ENCODE results near the gene LMO3. TPM values are rescaled to one million over a fixed set of nuclear protein-coding genes. Genes with fewer than 3 reads are reported as not detected.

Gene LMO3
- total RNA-seq, 1 donor from 2014 or later, result 0.98 TPM

GRCh38 chr12:16604596-16605252 is 1.2 kb downstream of the LMO3 start:
- Mint-ChIP-seq H3K4me1 (ENCODE audit: low read depth, unreplicated experiment) (peaks cover 10% of the 10 kb centered on the region), H3K27me3 (ENCODE audit: low read depth, unreplicated experiment) (peaks cover 24% of the 10 kb centered on the region), H3K4me3 (ENCODE audit: unreplicated experiment) (peak overlapping the region; percentile 73), H3K9me3 (ENCODE audit: unreplicated experiment) (no peaks in the 10 kb centered on the region), H3K36me3 (ENCODE audit: low read depth, unreplicated experiment) (no peaks in the 10 kb centered on the region), H3K27ac (ENCODE audit: unreplicated experiment) (no peak overlapping the region)
- peak overlapping the region; percentile 98 for H3K4me2 ChIP-seq (ENCODE audit: low read length)
- H3K4me3 ChIP-seq (ENCODE audit: insufficient read depth, low read depth, low read length), result peak overlapping the region; percentile 40
- peak overlapping the region; percentile 53 for H2AFZ ChIP-seq (ENCODE audit: low read depth, low read length)
- peak; percentile 12 for DNase-seq (ENCODE audit: low read depth)
- no peak overlapping the region for H3K27ac ChIP-seq (ENCODE audit: low read depth, low read length)
- no peaks in the 10 kb centered on the region for H3K79me2 ChIP-seq (ENCODE audit: insufficient read depth, low read length)
- H3K4me1 ChIP-seq (ENCODE audit: insufficient read depth, low read length), result peaks cover 5% of the 10 kb centered on the region
- H3K36me3 ChIP-seq (ENCODE audit: insufficient read depth, low read length), result no peaks in the 10 kb centered on the region
- no peaks in the 10 kb centered on the region for H3K9me3 ChIP-seq (ENCODE audit: insufficient read depth, low read depth, low read length)
- no peaks in the 10 kb centered on the region for H4K20me1 ChIP-seq (ENCODE audit: insufficient read depth, low read length)
- H3K9ac ChIP-seq (ENCODE audit: low read length), result no peak overlapping the region
- TF ChIP-seq EZH2 (IDR thresholded peaks at IDR 0.05; ENCODE audit: insufficient read depth, low read length), result peak; percentile 4
- TF ChIP-seq, protein P1, sequence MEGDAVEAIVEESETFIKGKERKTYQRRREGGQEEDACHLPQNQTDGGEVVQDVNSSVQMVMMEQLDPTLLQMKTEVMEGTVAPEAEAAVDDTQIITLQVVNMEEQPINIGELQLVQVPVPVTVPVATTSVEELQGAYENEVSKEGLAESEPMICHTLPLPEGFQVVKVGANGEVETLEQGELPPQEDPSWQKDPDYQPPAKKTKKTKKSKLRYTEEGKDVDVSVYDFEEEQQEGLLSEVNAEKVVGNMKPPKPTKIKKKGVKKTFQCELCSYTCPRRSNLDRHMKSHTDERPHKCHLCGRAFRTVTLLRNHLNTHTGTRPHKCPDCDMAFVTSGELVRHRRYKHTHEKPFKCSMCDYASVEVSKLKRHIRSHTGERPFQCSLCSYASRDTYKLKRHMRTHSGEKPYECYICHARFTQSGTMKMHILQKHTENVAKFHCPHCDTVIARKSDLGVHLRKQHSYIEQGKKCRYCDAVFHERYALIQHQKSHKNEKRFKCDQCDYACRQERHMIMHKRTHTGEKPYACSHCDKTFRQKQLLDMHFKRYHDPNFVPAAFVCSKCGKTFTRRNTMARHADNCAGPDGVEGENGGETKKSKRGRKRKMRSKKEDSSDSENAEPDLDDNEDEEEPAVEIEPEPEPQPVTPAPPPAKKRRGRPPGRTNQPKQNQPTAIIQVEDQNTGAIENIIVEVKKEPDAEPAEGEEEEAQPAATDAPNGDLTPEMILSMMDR (IDR thresholded peaks at IDR 0.05; ENCODE audit: insufficient read depth, low read depth, low read length), result no peak
- H3K27me3 ChIP-seq (ENCODE audit: insufficient read depth, low read length), result peaks cover 35% of the 10 kb centered on the region
- FAIRE-seq, result no peak

DNA sequence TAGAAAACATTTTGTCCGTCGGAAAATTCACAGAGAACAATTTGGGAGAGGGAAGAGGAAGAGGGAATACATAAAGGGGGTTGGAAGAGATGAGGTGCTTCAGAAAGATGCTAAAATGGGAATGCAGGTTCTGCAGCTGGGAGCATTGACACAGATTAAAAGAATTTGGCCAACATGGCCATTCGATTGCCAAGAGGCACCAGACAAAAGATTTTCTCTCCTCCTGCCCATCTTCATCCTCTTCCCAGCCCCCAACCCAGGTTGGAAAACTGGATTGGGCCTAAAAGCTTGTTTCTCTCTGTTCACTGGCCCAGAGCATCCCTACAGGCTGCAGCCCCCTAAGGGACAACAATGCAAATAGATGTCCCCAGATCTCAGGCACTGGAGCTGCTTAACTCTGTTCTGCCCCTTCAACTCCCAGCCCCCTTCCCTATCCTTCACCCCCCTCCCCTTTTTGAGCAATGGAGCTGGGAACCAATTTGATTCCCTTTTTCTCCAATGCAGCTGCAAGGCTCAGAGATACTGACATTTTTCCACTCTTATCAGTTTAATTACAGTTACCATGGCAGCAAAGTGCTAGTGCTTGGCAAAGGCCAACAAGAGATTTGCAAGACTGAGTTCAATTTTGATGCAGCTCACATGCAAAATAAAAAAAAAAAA is 1.9 kb downstream of the LMO3 start:
- peaks cover 30% of the 10 kb centered on the region for H3K27me3 ChIP-seq (ENCODE audit: insufficient read depth, low read length)
- FAIRE-seq (no peak), DNase-seq (ENCODE audit: low read depth) (no peak)
- Mint-ChIP-seq H3K36me3 (ENCODE audit: low read depth, unreplicated experiment) (no peaks in the 10 kb centered on the region), H3K9me3 (ENCODE audit: unreplicated experiment) (no peaks in the 10 kb centered on the region), H3K4me1 (ENCODE audit: low read depth, unreplicated experiment) (peaks cover 10% of the 10 kb centered on the region), H3K27ac (ENCODE audit: unreplicated experiment) (no peak overlapping the region), H3K4me3 (ENCODE audit: unreplicated experiment) (no peak overlapping the region), H3K27me3 (ENCODE audit: low read depth, unreplicated experiment) (peaks cover 19% of the 10 kb centered on the region)
- no peak overlapping the region for H3K4me3 ChIP-seq (ENCODE audit: insufficient read depth, low read depth, low read length)
- H4K20me1 ChIP-seq (ENCODE audit: insufficient read depth, low read length), result no peaks in the 10 kb centered on the region
- TF ChIP-seq, protein P1 (IDR thresholded peaks at IDR 0.05; ENCODE audit: insufficient read depth, low read depth, low read length), result no peak
- no peak for TF ChIP-seq EZH2 (IDR thresholded peaks at IDR 0.05; ENCODE audit: insufficient read depth, low read length)
- H3K4me1 ChIP-seq (ENCODE audit: insufficient read depth, low read length), result peaks cover 2% of the 10 kb centered on the region
- H3K4me2 ChIP-seq (ENCODE audit: low read length), result no peak overlapping the region
- no peak overlapping the region for H3K27ac ChIP-seq (ENCODE audit: low read depth, low read length)
- H3K9me3 ChIP-seq (ENCODE audit: insufficient read depth, low read depth, low read length), result no peaks in the 10 kb centered on the region
- no peak overlapping the region for H3K9ac ChIP-seq (ENCODE audit: low read length)
- no peaks in the 10 kb centered on the region for H3K79me2 ChIP-seq (ENCODE audit: insufficient read depth, low read length)
- H2AFZ ChIP-seq (ENCODE audit: low read depth, low read length), result no peak overlapping the region
- no peaks in the 10 kb centered on the region for H3K36me3 ChIP-seq (ENCODE audit: insufficient read depth, low read length)

Measured in astrocyte (in vitro differentiated cells and primary cell).